NCI-H128 (cell line): ENCODE results near the gene DGCR8.

Experiments used
- DNase-seq: peaks from one replicate; lab custom pipeline; 2025; ENCODE audit not compliant: unreplicated experiment; lab: John Stamatoyannopoulos, UW

DGCR8 gene

GRCh38 chr22:20123366-20124082 lies 43.5 kb downstream of the DGCR8 start:
- no peak for DNase-seq

GRCh38 chr22:20124083-20124787 lies 44.2 kb downstream of the DGCR8 start:
- DNase-seq, result no peak

GRCh38 chr22:20125201-20126174 lies 45.4 kb downstream of the DGCR8 start:
- no peak for DNase-seq

DNA sequence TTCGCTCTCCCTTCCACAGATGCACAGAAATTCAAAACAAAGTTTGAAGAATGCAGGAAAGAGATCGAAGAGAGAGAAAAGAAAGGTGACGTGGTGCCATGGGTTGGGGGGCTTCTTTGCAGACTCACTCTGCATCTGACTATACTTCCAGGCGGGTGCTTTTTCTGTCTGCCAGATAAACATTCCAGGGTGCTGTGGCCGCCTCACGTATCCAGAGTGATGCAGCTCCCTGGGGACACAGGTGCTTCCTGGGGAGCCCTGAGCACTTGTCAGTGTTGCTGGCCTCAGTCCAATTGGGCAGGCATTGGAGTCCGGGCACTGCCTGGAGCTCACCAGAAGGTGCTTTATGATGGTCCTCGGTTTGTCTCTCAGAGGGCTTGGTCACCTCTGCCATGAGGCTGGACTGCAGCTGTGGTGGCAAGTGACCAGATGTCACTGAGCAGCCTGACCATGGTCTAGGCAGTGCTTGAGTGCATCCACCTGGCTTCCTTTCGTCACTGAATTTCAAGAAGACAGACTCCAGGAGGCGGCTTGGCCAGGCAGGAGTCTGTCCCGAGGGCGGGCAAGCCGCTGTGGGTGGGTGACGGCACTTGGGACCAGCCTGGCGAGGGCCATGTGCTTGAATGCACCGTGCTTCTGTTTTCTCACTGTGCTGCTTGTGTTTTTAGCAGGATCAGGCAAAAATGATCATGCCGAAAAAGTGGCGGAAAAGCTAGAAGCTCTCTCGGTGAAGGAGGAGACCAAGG lies 46.4 kb downstream of the DGCR8 start:
- DNase-seq, result no peak

DNA sequence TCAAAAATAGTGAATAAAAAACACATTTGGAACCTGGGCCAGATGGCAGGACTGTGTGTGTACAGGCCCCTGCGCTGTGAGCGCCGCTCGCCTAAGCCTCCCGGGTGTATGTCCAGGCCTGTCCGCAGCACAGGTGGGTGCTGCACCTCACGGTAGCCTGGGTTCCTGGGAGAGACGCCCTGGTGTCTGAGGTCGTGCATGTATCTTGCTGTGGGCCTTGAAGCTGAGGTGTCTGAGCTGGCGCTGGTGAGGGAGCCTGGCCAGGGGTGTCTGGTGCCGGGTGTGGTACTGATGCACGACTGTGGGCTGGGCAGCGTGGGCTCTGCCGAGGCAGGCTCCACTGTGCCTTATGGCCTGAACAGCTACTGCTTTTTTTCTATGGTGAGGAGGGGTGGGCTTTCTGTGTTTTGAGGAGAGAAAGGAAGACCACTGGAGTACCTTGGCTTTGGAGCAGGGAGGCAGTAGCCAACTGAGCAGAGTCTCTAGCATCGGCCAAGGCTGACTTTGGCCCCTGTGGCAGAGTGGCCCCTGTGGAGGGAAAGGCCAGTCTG lies 47.4 kb downstream of the DGCR8 start:
- DNase-seq, result no peak

DNA sequence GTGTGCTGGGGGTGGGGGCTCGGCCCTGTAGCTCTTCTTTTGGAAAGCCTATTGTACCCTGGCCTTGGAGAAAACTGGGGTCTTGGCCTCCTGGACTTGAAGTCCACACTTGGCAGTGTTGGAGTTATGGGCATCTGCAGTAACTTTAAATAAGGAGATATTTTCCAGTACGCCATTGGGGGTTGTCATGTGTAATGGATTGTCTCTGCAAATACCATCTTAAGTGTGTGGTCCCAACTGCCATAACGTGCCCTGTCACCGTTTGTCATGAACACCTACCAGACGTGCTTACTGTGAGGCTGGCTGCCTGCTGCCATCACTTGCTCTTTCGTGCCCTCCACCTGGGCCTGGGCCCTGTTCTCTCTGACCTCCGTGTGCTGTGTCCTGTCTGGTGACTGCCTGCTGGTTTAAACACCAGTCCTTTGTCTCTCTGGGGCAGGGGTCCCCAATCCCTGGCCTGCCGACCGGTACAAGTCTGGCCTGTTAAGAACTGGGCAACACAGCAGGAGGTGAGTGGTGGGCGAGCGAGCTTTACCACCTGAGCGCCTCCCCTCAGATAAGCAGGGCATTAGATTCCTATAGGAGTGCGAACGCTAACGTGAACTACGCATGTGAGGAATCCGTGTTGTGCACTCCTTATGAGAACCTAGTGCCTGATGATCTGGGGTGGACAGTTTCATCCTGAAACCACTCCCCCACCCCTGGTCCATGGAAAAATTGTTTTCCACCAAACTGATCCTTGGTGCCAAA lies 48.0 kb downstream of the DGCR8 start:
- no peak for DNase-seq

DNA sequence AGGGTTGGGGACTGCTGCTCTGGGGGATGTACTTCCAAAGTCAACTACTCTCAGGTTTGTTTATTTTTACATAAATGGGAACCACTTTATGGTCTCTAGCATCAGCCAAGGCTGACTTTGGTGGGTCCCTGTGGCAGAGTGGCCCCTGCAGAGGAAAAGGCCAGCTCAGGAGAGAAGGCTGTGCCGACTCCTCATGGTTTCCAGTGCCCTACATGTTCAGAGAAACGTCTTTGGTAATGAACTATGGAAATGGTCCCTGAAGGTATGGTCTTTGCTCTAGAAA lies 48.5 kb downstream of the DGCR8 start:
- no peak for DNase-seq

- DNase-seq, result no peak
These were observed 49.1 kb downstream of the DGCR8 start for GRCh38 chr22:20128902-20129746.

GRCh38 chr22:20129747-20130014 lies 49.6 kb downstream of the DGCR8 start:
- DNase-seq, result no peak

DNA sequence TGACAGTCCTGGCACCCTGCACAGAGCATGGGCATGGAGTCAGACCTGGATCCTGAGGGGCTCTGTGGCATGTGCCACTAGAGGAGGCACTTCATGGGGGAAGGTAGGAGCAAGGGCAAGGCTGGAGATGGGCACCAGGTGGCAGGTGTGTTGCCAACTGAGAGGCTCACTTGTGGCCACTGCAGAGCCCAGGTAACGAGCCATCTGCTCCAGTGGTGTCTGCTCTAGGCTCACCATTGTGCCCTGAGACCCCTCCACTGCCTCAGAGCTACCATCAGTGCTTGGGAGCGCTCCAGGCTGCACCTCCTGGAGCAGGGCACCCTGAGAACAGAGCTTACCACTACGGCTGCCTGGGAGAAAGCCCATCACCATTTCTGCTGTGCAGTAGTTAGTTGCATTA lies 50.3 kb downstream of the DGCR8 start:
- DNase-seq, result no peak

GRCh38 chr22:20130731-20131596 lies 50.9 kb downstream of the DGCR8 start:
- no peak for DNase-seq

- DNase-seq, result no peak
These were observed 51.5 kb downstream of the DGCR8 start, which contains the start of gene ZDHHC8 for GRCh38 chr22:20131597-20131858. Gene ZDHHC8 (plus strand): TSS chr22:20131804. CDS start chr22:20131948, 144 bp downstream.

DNA sequence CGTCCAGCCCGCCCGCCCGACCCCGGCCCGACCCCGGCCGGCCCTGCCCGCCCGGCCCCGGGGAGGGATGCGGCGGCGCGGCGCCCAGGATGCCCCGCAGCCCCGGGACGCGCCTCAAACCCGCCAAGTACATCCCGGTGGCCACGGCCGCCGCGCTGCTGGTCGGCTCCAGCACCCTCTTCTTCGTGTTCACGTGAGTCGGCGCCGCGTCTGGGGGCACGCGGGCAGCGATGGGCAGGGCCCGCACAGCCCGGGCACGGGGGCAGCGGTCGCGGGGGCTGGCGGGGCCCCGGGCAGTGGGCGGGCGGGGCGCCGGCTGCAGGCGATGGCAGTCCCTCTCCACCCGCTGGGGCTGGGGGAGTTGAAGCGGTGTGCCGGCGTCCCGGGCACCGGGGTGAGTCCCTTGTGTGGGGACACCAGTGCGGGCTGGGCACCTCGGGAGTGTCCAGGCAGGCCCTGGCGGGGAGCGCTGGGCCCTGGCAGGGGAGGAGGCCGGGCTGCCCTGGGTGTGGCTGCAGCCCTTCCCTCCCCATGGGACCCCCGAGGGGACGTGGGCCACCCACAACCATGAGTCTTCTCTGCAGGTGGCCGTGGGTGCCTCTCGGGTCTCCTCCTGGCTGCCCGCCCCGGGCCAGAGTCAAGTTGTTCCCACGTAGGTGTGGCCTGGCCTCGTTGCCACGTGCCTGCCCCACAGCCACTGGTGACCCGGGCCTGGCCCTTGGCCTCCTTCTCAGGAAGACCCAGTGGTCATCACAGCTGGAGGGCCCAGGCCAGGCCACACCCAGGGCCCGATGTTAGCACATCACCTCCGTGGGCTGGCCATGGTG lies 52.0 kb downstream of the DGCR8 start:
- DNase-seq, result no peak

DNA sequence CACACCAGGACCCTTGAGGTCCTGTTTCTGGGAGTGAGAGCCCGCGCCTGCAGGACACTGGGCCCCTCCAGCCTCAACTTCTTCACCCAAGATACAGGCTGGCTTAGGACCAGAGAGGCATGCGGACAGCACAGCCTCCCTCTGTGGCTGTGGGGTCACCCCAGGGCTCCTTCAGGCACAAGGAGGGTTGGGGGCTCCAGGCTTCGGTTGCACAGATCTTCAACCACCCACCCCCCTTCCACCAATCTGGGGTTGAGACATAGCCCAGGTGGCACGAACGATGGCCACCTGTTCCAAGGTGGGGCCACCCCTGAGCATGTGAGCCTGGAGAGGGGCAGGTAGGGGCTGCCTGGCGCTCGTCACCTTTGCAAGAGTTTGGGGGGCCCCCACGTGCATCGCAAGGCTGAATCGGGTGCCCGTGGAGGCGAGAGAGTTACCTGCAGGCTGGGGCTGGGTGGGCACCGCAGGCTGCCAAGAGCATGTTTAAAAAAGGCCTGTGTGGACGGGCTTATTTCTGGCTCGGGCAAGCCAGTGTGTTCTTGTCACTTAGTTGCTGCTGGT lies 52.7 kb downstream of the DGCR8 start:
- no peak for DNase-seq

GRCh38 chr22:20133930-20134549 lies 54.0 kb downstream of the DGCR8 start:
- no peak for DNase-seq

GRCh38 chr22:20135265-20135664 lies 55.2 kb downstream of the DGCR8 start:
- DNase-seq, result no peak
